ENCODE results near the gene FBXW4. TPM values are rescaled to one million over a fixed set of nuclear protein-coding genes. Genes with fewer than 3 reads are reported as not detected.

Gene FBXW4
- total RNA-seq, 2 experiments from 2014 or later, result 43.1 to 60.9 TPM

- H3K4me2 ChIP-seq (ENCODE audit: low read length), result no peak overlapping the region
- H4K20me1 ChIP-seq (ENCODE audit: insufficient read depth, low read length), result no peaks in the 10 kb centered on the region
- no peak overlapping the region for H3K27ac ChIP-seq (ENCODE audit: low read depth, low read length, poor library complexity, severe bottlenecking)
- H3K9me3 ChIP-seq (ENCODE audit: low read length), result no peaks in the 10 kb centered on the region
- TF ChIP-seq EZH2phosphoT487 (IDR thresholded peaks at IDR 0.05; ENCODE audit: borderline replicate concordance, low read depth, low read length) (no peak), CTCF (conservative IDR thresholded peaks at IDR 0.05; ENCODE audit: low read length) (no peak)
- intact Hi-C loops (cut with micrococcal nuclease; ENCODE audit: unreplicated experiment), result no loop called here
- ChIA-PET POLR2A (interaction anchor here (0.6 kb wide), 1 partner anchor 47 kb away, joined by 4 read pairs; no protein-coding TSS in a partner anchor), CTCF (ENCODE audit: unreplicated experiment) (no interaction called here)
- BruUV-seq (replicated peaks), result no TSS peak
- no peaks in the 10 kb centered on the region for H3K4me1 ChIP-seq (ENCODE audit: insufficient read depth, low read length, poor library complexity, severe bottlenecking)
- DNase-seq (ENCODE audit: low spot score), result no peak
- no peaks in the 10 kb centered on the region for H3K9me2 ChIP-seq (ENCODE audit: insufficient read depth, low read length)
- H2AFZ ChIP-seq (ENCODE audit: low read length), result no peak overlapping the region
- no peak overlapping the region for H3K4me3 ChIP-seq (ENCODE audit: low read depth, low read length, poor library complexity, severe bottlenecking)
- no peaks in the 10 kb centered on the region for H3K36me3 ChIP-seq (ENCODE audit: insufficient read depth, low read length)
- no peaks in the 10 kb centered on the region for H3K79me2 ChIP-seq (ENCODE audit: insufficient read depth, low read depth, low read length)
These were observed 15.8 kb upstream of the FBXW4 start for GRCh38 chr10:101710793-101711192.

DNA sequence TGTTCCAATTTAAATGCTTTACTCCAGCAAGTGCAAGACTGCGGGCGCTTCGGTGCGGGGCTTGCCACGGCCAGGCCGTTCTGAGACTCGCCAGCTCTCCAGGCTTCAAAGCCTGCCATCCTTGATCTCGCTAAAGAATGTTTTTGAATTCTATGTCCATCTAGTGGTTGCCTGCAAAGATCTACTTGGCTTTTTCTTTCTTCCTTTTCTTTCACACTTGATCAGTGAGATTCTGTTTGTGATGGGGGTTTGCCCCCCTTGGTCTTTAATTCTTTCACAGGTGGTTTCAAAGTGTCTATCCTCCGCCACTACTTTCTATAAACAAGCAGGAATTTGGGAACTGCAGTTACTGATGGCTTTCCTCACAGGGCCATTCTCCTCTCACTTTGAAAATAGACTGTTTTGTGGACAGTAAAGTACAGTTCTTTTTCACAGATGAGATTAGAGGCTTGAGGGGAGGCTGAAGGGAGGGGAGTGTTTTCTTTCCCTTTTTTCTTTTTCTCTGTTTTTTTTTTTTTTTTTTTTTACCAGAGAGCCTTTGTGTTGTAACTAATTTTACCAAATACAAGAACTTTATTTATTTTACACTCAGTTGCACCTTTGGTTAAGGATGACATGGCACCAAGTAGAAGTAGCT, 15.2 kb upstream of the FBXW4 start:
- TF ChIP-seq CTCF (conservative IDR thresholded peaks at IDR 0.05; ENCODE audit: low read length), result peak; percentile 38
- TF ChIP-seq EZH2phosphoT487 (IDR thresholded peaks at IDR 0.05; ENCODE audit: borderline replicate concordance, low read depth, low read length), result no peak
- H2AFZ ChIP-seq (ENCODE audit: low read length), result peak overlapping the region; percentile 45; the same call in 1 of the 2 replicates
- H4K20me1 ChIP-seq (ENCODE audit: insufficient read depth, low read length), result no peaks in the 10 kb centered on the region
- no peaks in the 10 kb centered on the region for H3K4me1 ChIP-seq (ENCODE audit: insufficient read depth, low read length, poor library complexity, severe bottlenecking)
- no peaks in the 10 kb centered on the region for H3K36me3 ChIP-seq (ENCODE audit: insufficient read depth, low read length)
- no peaks in the 10 kb centered on the region for H3K9me3 ChIP-seq (ENCODE audit: low read length)
- no TSS peak for BruUV-seq (replicated peaks)
- no peak overlapping the region for H3K27ac ChIP-seq (ENCODE audit: low read depth, low read length, poor library complexity, severe bottlenecking)
- DNase-seq (ENCODE audit: low spot score), result no peak
- POLR2A ChIA-PET, result interaction anchor here (0.6 to 0.7 kb wide), 2 partner anchors 26 to 46 kb away, joined by 3 to 4 read pairs; no protein-coding TSS in a partner anchor
- no peak overlapping the region for H3K4me2 ChIP-seq (ENCODE audit: low read length)
- CTCF ChIA-PET (ENCODE audit: unreplicated experiment), result no interaction called here
- no peak overlapping the region for H3K4me3 ChIP-seq (ENCODE audit: low read depth, low read length, poor library complexity, severe bottlenecking)
- intact Hi-C loops (cut with micrococcal nuclease; ENCODE audit: unreplicated experiment), result no loop called here
- H3K9me2 ChIP-seq (ENCODE audit: insufficient read depth, low read length), result no peaks in the 10 kb centered on the region
- H3K79me2 ChIP-seq (ENCODE audit: insufficient read depth, low read depth, low read length), result no peaks in the 10 kb centered on the region

DNA sequence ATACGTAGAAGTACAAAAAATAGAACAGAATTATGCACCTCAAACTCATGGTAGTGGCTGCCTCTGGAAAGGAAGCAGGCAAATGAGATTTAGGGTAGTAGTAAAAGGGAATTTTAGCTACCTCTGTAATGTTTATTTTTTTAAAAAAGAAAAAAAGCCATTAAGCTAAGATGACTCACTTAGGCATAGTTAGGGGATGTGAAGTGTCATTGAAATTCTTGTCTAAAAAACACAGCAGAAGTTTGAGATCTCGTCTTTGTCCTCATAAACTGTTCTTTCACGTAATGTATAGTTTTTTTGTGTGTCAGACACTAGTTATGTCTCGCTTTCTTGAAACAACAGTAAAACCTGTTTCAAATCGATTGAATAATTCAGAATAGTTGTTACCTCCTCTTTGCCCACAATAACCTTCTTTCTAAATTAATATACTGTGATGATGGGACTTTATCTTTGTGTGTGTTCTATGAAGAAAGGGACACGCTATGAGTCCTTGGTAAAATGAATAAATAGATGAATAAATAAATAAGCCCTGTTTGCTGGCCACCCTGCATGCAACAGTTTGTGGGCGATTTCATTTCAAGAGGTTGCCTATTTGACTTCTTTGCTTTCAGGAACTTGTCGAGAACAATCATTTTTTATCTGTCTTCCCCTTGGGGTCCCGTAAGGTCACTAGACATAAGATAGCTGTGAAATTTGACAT, 14.5 kb upstream of the FBXW4 start:
- H3K9me3 ChIP-seq (ENCODE audit: low read length), result no peaks in the 10 kb centered on the region
- no peaks in the 10 kb centered on the region for H4K20me1 ChIP-seq (ENCODE audit: insufficient read depth, low read length)
- H3K4me1 ChIP-seq (ENCODE audit: insufficient read depth, low read length, poor library complexity, severe bottlenecking), result no peaks in the 10 kb centered on the region
- no peaks in the 10 kb centered on the region for H3K79me2 ChIP-seq (ENCODE audit: insufficient read depth, low read depth, low read length)
- intact Hi-C loops (cut with micrococcal nuclease; ENCODE audit: unreplicated experiment), result no loop called here
- no peak overlapping the region for H3K4me3 ChIP-seq (ENCODE audit: low read depth, low read length, poor library complexity, severe bottlenecking)
- no peaks in the 10 kb centered on the region for H3K36me3 ChIP-seq (ENCODE audit: insufficient read depth, low read length)
- DNase-seq (ENCODE audit: low spot score), result no peak
- TF ChIP-seq EZH2phosphoT487 (IDR thresholded peaks at IDR 0.05; ENCODE audit: borderline replicate concordance, low read depth, low read length) (no peak), CTCF (conservative IDR thresholded peaks at IDR 0.05; ENCODE audit: low read length) (no peak)
- H3K4me2 ChIP-seq (ENCODE audit: low read length), result no peak overlapping the region
- CTCF ChIA-PET (ENCODE audit: unreplicated experiment), result interaction anchor here (0.6 kb wide), 1 partner anchor 64 kb away, joined by 3 read pairs; no protein-coding TSS in a partner anchor
- no peak overlapping the region for H3K27ac ChIP-seq (ENCODE audit: low read depth, low read length, poor library complexity, severe bottlenecking)
- POLR2A ChIA-PET, result interaction anchor here (0.7 kb wide), 1 partner anchor 27 kb away, joined by 3 read pairs; no protein-coding TSS in a partner anchor
- peak overlapping the region; percentile 45; the same call in 1 of the 2 replicates for H2AFZ ChIP-seq (ENCODE audit: low read length)
- no peaks in the 10 kb centered on the region for H3K9me2 ChIP-seq (ENCODE audit: insufficient read depth, low read length)
- no TSS peak for BruUV-seq (replicated peaks)
